Mesendoderm (in vitro differentiated cells): ENCODE results near the gene FBXL3.

ENCODE experiments used
- DNase-seq: peaks from one replicate; pipeline ENCODE4 v3.0.0; 2013
- H2AK5ac ChIP-seq: 2 replicates; pipeline ENCODE4 v1.6.1; 2013; ENCODE audit warnings: low read length, inconsistent platforms
- H2BK120ac ChIP-seq: 2 replicates; pipeline ENCODE4 v1.6.1; 2013; ENCODE audit warnings: low read depth, mild to moderate bottlenecking, low read length, moderate library complexity, mixed read lengths
- H2BK15ac ChIP-seq: replicated peaks from 2 replicates; pipeline ENCODE4 v1.6.1; 2013; ENCODE audit warnings: low read depth, mild to moderate bottlenecking, moderate library complexity
- H2BK5ac ChIP-seq: 2 replicates; pipeline ENCODE4 v1.6.1; 2013; ENCODE audit warnings: low read length, inconsistent platforms
- H3K18ac ChIP-seq: 2 replicates; pipeline ENCODE4 v1.6.1; 2013; ENCODE audit warnings: mild to moderate bottlenecking, low read length, mixed read lengths
- H3K23ac ChIP-seq: one replicate; pipeline ENCODE4 v1.6.1; 2013; ENCODE audit warnings: low read length
- H3K27ac ChIP-seq: 2 replicates; pipeline ENCODE4 v1.5.1; 2013; ENCODE audit warnings: low read depth, mild to moderate bottlenecking, inconsistent platforms, low read length, moderate library complexity
- H3K27me3 ChIP-seq: 2 replicates; pipeline ENCODE4 v1.6.1; 2013; ENCODE audit warnings: low read length, control low read depth, mild to moderate bottlenecking, inconsistent platforms; ENCODE audit not compliant: insufficient read depth, poor library complexity
- H3K36me3 ChIP-seq: 2 replicates; pipeline ENCODE4 v1.6.1; 2013; ENCODE audit warnings: low read length, inconsistent platforms; ENCODE audit not compliant: control insufficient read depth, insufficient read depth
- H3K4ac ChIP-seq: one replicate; pipeline ENCODE4 v1.6.1; 2013; ENCODE audit warnings: low read depth, mild to moderate bottlenecking, low read length, moderate library complexity
- H3K4me1 ChIP-seq: 2 replicates; pipeline ENCODE4 v1.6.1; 2013; ENCODE audit warnings: low read depth, low read length, inconsistent platforms; ENCODE audit not compliant: control insufficient read depth
- H3K4me2 ChIP-seq: 2 replicates; pipeline ENCODE4 v1.6.1; 2013; ENCODE audit warnings: low read length
- H3K4me3 ChIP-seq: 2 replicates; pipeline ENCODE4 v1.5.1; 2013; ENCODE audit warnings: mild to moderate bottlenecking, low read length
- H3K56ac ChIP-seq: one replicate; pipeline ENCODE4 v1.6.1; 2013; ENCODE audit warnings: low read length
- H3K79me1 ChIP-seq: 2 replicates; pipeline ENCODE4 v1.6.1; 2013; ENCODE audit warnings: low read length, inconsistent platforms
- H3K79me2 ChIP-seq: 2 replicates; pipeline ENCODE4 v1.6.1; 2013; ENCODE audit warnings: mild to moderate bottlenecking, low read length; ENCODE audit not compliant: control insufficient read depth, insufficient read depth
- H3K9ac ChIP-seq: 2 replicates; pipeline ENCODE4 v1.6.1; 2013; ENCODE audit warnings: low read length, inconsistent platforms
- H4K5ac ChIP-seq: one replicate; pipeline ENCODE4 v1.6.1; 2013; ENCODE audit warnings: low read length
- H4K8ac ChIP-seq: one replicate; pipeline ENCODE4 v1.6.1; 2013; ENCODE audit warnings: low read depth, mild to moderate bottlenecking, control low read depth, low read length, moderate library complexity
- WGBS: extraction: QIAGEN DNeasy Blood & Tissue Kit; methylation state at CpG from one replicate; pipeline ENCODE4 v1.1.7; 2013; ENCODE audit warnings: low lambda C conversion rate, missing lambda C conversion rate; ENCODE audit not compliant: insufficient coverage; ENCODE audit errors: extremely low coverage; 5-methylcytosine and 5-hydroxymethylcytosine counted together

The FBXL3 gene

DNA sequence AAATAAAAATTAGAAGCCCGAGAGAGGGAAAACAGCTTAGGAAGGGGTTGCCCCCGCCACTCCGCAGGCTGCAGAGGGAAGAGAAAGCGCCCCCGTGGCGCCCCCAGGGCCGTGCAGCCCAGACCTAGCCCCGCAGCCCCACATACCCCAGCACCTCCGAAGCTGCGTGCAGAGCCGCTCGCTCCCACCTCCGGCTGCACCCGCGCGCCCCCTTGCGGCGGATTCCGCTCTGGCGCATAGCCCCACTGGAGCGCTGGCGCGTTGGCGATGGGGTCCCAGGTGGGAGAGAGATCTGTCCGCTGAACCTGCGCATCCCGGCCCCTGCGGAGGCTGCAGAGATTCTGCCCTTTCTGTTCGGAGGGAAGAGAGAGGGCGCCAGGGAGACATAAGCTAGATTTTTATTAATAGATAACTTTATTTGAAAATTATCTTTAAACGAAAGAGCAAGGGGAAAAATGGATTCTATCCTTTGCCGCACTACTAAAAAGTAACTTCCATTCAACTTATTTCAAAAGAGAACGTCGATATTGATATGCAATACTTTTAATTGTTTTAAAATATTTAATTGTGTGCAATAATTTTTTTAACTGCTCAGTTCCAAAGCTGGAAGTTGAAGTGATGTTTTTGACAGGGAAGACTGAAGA, 46.8 kb downstream of the FBXL3 start:
- Histone ChIP-seq H3K36me3 (no peaks in the 10 kb centered on the region), H3K79me1 (no peaks in the 10 kb centered on the region), H4K5ac (no peak overlapping the region), H3K23ac (no peak overlapping the region), H2BK5ac (no peak overlapping the region), H2BK15ac (no peak overlapping the region), H3K27me3 (no peaks in the 10 kb centered on the region), H3K4me3 (no peak overlapping the region), H4K8ac (no peak overlapping the region), H3K4me1 (peaks cover 3% of the 10 kb centered on the region), H3K79me2 (no peaks in the 10 kb centered on the region), H3K27ac (no peak overlapping the region), H2AK5ac (no peak overlapping the region), H3K18ac (no peak overlapping the region), H3K4me2 (no peak overlapping the region), H2BK120ac (no peak overlapping the region), H3K56ac (no peak overlapping the region), H3K4ac (no peak overlapping the region), H3K9ac (no peak overlapping the region)
- peak; percentile 82 for DNase-seq
- no CpG with 5 or more reads among the region's 34 CpGs for WGBS

DNA sequence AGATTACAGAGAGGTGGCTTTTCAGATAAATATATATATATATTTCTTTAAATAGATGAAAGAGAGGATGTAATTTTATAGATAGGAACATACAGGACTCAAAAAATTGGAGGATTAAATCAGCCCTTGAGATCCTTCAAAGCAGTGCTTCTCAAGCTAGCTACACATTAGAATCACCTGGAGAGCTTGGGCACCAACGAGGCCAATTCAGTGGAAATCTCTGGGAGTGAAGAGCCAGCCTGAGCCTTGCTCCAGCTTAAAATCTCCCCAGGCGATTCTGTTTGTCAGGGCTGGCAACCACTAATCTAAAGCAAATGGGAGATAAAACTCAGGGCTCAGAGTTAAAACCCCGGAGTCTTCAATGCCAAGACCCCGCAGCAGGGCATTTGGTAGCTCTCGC, 50.0 kb downstream of the FBXL3 start:
- no peak overlapping the region for H2BK15ac ChIP-seq
- H3K18ac ChIP-seq, result no peak overlapping the region
- H3K4ac ChIP-seq, result no peak overlapping the region
- peaks cover 3% of the 10 kb centered on the region for H3K4me1 ChIP-seq
- no peaks in the 10 kb centered on the region for H3K79me1 ChIP-seq
- H2AK5ac ChIP-seq, result no peak overlapping the region
- H4K8ac ChIP-seq, result no peak overlapping the region
- no peak overlapping the region for H3K4me2 ChIP-seq
- no peaks in the 10 kb centered on the region for H3K36me3 ChIP-seq
- H3K79me2 ChIP-seq, result no peaks in the 10 kb centered on the region
- no peak for DNase-seq
- no peak overlapping the region for H4K5ac ChIP-seq
- no peak overlapping the region for H3K23ac ChIP-seq
- no peaks in the 10 kb centered on the region for H3K27me3 ChIP-seq
- no CpG with 5 or more reads among the region's 5 CpGs for WGBS
- H3K9ac ChIP-seq, result no peak overlapping the region
- no peak overlapping the region for H3K4me3 ChIP-seq
- H2BK120ac ChIP-seq, result no peak overlapping the region
- no peak overlapping the region for H3K56ac ChIP-seq
- H2BK5ac ChIP-seq, result no peak overlapping the region
- H3K27ac ChIP-seq, result no peak overlapping the region

DNA sequence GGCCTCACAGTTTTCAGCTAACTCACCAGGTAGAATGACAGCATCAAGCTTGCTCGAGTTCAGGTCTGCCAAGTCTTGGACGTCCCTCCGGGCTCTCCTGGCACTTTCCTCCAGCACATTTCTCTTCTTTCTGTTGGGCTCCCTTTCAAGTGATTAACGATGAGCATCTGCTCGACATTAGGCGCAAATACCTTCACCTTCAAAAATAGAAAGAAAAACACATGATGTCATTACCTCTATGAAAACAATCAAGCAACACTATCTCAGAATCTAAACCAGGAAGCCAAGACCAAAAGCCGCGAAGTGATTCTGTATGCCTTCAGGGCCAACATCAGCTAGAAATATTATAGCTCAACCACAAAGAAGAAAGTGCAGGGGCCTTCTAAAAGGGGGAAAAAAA, 50.5 kb downstream of the FBXL3 start:
- H3K56ac ChIP-seq, result peak overlapping the region; percentile 15
- no peak overlapping the region for H3K4me2 ChIP-seq
- H3K27me3 ChIP-seq, result no peaks in the 10 kb centered on the region
- H3K18ac ChIP-seq, result no peak overlapping the region
- DNase-seq, result no peak
- H3K79me2 ChIP-seq, result no peaks in the 10 kb centered on the region
- no peak overlapping the region for H4K5ac ChIP-seq
- H3K4ac ChIP-seq, result no peak overlapping the region
- no peak overlapping the region for H2BK120ac ChIP-seq
- H4K8ac ChIP-seq, result no peak overlapping the region
- H3K79me1 ChIP-seq, result no peaks in the 10 kb centered on the region
- no peak overlapping the region for H2BK5ac ChIP-seq
- no peak overlapping the region for H3K9ac ChIP-seq
- no peak overlapping the region for H2AK5ac ChIP-seq
- H3K27ac ChIP-seq, result no peak overlapping the region
- H3K36me3 ChIP-seq, result no peaks in the 10 kb centered on the region
- H3K4me1 ChIP-seq, result peaks cover 3% of the 10 kb centered on the region
- no peak overlapping the region for H3K23ac ChIP-seq
- H2BK15ac ChIP-seq, result no peak overlapping the region
- no peak overlapping the region for H3K4me3 ChIP-seq
- WGBS, result no CpG with 5 or more reads among the region's 8 CpGs

DNA sequence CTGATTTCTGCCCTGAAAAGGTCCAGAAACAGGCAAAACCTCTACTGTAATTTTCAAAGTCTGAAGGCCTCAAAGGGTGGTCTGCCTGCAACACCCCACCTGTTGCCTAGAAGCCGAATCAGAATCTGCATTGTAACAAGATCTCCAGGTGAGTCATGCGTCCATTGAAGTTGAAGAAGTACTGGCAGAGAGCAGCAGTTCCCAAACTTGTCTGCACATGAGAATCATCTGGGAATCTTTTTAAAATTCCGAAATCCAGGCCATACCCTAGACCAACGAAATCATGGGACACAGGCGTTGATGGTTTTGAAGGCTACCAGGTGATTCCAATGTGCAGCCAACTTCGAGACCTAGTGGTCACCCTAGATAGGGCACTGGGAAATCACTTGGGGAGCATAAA, 51.1 kb downstream of the FBXL3 start:
- Histone ChIP-seq H3K56ac (no peak overlapping the region), H3K27ac (no peak overlapping the region), H3K79me2 (no peaks in the 10 kb centered on the region), H2BK5ac (no peak overlapping the region), H2BK15ac (no peak overlapping the region), H4K5ac (no peak overlapping the region), H2BK120ac (no peak overlapping the region), H3K9ac (no peak overlapping the region), H3K4ac (no peak overlapping the region), H3K23ac (no peak overlapping the region), H3K4me1 (peaks cover 3% of the 10 kb centered on the region), H3K79me1 (no peaks in the 10 kb centered on the region), H2AK5ac (no peak overlapping the region), H3K4me2 (no peak overlapping the region), H3K27me3 (no peaks in the 10 kb centered on the region), H3K4me3 (no peak overlapping the region), H3K36me3 (no peaks in the 10 kb centered on the region), H3K18ac (no peak overlapping the region), H4K8ac (no peak overlapping the region)
- no peak for DNase-seq
- no CpG with 5 or more reads among the region's 6 CpGs for WGBS

DNA sequence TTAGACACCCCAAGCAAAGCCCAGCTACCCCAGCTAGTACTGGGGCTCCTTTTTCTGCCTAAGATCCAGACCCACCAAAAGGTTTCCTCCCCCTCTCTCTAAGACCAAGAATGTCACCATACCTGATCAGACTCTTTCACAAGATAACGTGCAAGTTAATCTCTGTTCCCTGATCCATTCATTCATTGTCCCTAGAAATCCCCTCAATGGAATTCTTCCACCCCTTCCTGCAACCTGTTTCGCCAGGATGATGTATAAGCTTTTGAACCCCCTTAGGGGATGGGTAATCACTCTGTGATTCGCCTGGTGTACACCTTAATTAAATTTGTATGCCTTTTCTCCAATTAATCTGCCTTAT, 52.4 kb downstream of the FBXL3 start:
- H2AK5ac ChIP-seq, result no peak overlapping the region
- H2BK5ac ChIP-seq, result no peak overlapping the region
- no peak overlapping the region for H3K4me2 ChIP-seq
- no peak overlapping the region for H2BK15ac ChIP-seq
- H3K79me1 ChIP-seq, result no peaks in the 10 kb centered on the region
- H4K5ac ChIP-seq, result no peak overlapping the region
- no peak overlapping the region for H3K23ac ChIP-seq
- DNase-seq, result no peak
- H3K36me3 ChIP-seq, result no peaks in the 10 kb centered on the region
- H3K4ac ChIP-seq, result no peak overlapping the region
- no CpG with 5 or more reads among the region's 3 CpGs for WGBS
- H3K79me2 ChIP-seq, result no peaks in the 10 kb centered on the region
- no peak overlapping the region for H2BK120ac ChIP-seq
- H3K27me3 ChIP-seq, result no peaks in the 10 kb centered on the region
- H3K4me1 ChIP-seq, result peaks cover 3% of the 10 kb centered on the region
- no peak overlapping the region for H3K4me3 ChIP-seq
- H3K9ac ChIP-seq, result no peak overlapping the region
- no peak overlapping the region for H4K8ac ChIP-seq
- no peak overlapping the region for H3K18ac ChIP-seq
- H3K27ac ChIP-seq, result no peak overlapping the region
- H3K56ac ChIP-seq, result no peak overlapping the region

DNA sequence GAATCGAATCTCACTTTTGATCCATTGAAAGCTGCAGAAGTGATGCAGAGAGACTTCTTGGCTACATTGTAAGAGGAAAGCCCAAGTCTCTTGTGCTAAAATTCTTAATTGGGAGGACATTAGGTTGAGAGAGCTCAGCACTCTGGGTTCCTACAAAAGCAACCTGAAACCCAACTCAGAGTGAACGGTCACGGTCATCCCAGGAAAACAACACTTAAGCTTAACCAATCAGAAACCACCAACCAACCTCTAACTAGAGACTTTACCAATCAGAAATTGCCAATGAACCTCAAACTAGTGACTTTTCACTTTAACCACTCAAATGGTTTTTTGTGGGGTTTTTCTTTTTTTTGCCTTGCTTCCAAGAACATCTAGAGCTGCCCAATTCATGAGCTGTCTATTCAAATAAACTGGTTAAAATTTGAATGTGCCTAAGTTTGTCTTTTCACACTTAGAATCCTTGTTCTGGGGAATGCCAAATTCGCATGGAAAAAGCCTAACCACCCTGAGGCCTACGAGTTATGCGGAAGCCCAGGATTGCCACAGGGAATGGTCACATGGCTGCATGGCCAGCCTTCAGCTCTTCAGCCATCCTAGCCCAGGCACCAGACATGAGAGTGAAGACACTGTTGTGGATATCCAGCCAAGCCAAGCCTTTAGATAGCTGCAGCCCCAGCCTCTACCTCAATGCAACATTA, 52.9 kb downstream of the FBXL3 start:
- no peak for DNase-seq
- Histone ChIP-seq H3K4me2 (no peak overlapping the region), H3K9ac (no peak overlapping the region), H3K4ac (no peak overlapping the region), H2BK120ac (peak overlapping the region; percentile 12), H3K79me2 (no peaks in the 10 kb centered on the region), H2BK15ac (no peak overlapping the region), H3K79me1 (no peaks in the 10 kb centered on the region), H3K18ac (no peak overlapping the region), H3K27me3 (no peaks in the 10 kb centered on the region), H3K4me1 (peaks cover 3% of the 10 kb centered on the region), H3K4me3 (no peak overlapping the region), H3K27ac (no peak overlapping the region), H3K23ac (no peak overlapping the region), H3K56ac (no peak overlapping the region), H2BK5ac (no peak overlapping the region), H3K36me3 (no peaks in the 10 kb centered on the region), H2AK5ac (no peak overlapping the region), H4K8ac (no peak overlapping the region), H4K5ac (no peak overlapping the region)
- no CpG with 5 or more reads among the region's 6 CpGs for WGBS
